HFFc6 (cell line): Measurements from ENCODE around the gene SBF2. TPM values are rescaled to one million over a fixed set of nuclear protein-coding genes. Genes with fewer than 3 reads are reported as not detected.

Experiments used
- DNase-seq: peaks from one replicate; pipeline ENCODE4 v3.0.0-alpha.2; 2018
- H3K27ac Mint-ChIP-seq: 2 replicates; pipeline ENCODE4 v1.8.0; 2020; ENCODE audit warnings: mild to moderate bottlenecking, mixed read lengths
- H3K27me3 Mint-ChIP-seq: 2 replicates; pipeline ENCODE4 v1.8.0; 2021; ENCODE audit warnings: mild to moderate bottlenecking, moderate library complexity, mixed read lengths; ENCODE audit not compliant: insufficient read depth
- H3K36me3 Mint-ChIP-seq: 2 replicates; pipeline ENCODE4 v1.8.0; 2021; ENCODE audit warnings: low read depth, mixed read lengths
- H3K4me1 Mint-ChIP-seq: 2 replicates; pipeline ENCODE4 v1.8.0; 2020; ENCODE audit warnings: low read depth, mixed read lengths
- H3K4me3 Mint-ChIP-seq: 2 replicates; pipeline ENCODE4 v1.8.0; 2020; ENCODE audit warnings: mild to moderate bottlenecking, moderate library complexity, mixed read lengths
- H3K9me3 Mint-ChIP-seq: 2 replicates; pipeline ENCODE4 v1.8.0; 2020; ENCODE audit warnings: mild to moderate bottlenecking, mixed read lengths
- CTCF ChIP-seq: fragments of 200-600 bp; sonication (generic); IDR thresholded peaks from 2 replicates; pipeline ENCODE4 v1.5.0; 2021; ENCODE audit warnings: antibody characterized with exemption, mild to moderate bottlenecking
- total RNA-seq, 6 experiments: library from RNA; stranded (reverse); fragmentation: NEBNext Ultra II Directional; extraction: Animal tissue kit (Norgen Biotek cat#: 25700); gene quantifications; 2 replicates in 1 of 6; 3 replicates in 5 of 6; pipeline ENCODE4 v1.2.3, GENCODE V29; 2021

The SBF2 gene
- total RNA-seq, 6 experiments from 2014 or later: 25.2 to 36.0 (median 30.7) TPM

- TF ChIP-seq CTCF: no peak
- Mint-ChIP-seq H3K36me3 (peaks cover 24% of the 10 kb centered on the region), H3K27ac (no peak overlapping the region)
Observed at GRCh38 chr11:9888938-9889337, 405.1 kb downstream of the SBF2 start.

GRCh38 chr11:9887472-9887871, 406.5 kb downstream of the SBF2 start:
- H3K9me3 Mint-ChIP-seq: no peaks in the 10 kb centered on the region
- no peak for TF ChIP-seq CTCF
- H3K27me3 Mint-ChIP-seq: peaks cover 1% of the 10 kb centered on the region
- H3K4me1 Mint-ChIP-seq: peaks cover 17% of the 10 kb centered on the region; the same call in 1 of the 2 replicates
- peaks cover 17% of the 10 kb centered on the region for H3K36me3 Mint-ChIP-seq
- H3K4me3 Mint-ChIP-seq: no peak overlapping the region
- DNase-seq: no peak
- H3K27ac Mint-ChIP-seq: no peak overlapping the region

More at GRCh38 chr11:9888938-9889337, 405.1 kb downstream of the SBF2 start:
- Mint-ChIP-seq H3K4me3 (no peak overlapping the region), H3K27me3 (peaks cover 1% of the 10 kb centered on the region), H3K4me1 (peaks cover 24% of the 10 kb centered on the region), H3K9me3 (no peaks in the 10 kb centered on the region)
- no peak for DNase-seq

- Mint-ChIP-seq H3K27me3 (peaks cover 1% of the 10 kb centered on the region), H3K27ac (no peak overlapping the region), H3K9me3 (no peaks in the 10 kb centered on the region), H3K4me3 (no peak overlapping the region), H3K4me1 (peaks cover 23% of the 10 kb centered on the region), H3K36me3 (peaks cover 22% of the 10 kb centered on the region)
- no peak for DNase-seq
- no peak for TF ChIP-seq CTCF
Observed at GRCh38 chr11:9886595-9886994, 407.4 kb downstream of the SBF2 start.

GRCh38 chr11:9884601-9885000, 409.4 kb downstream of the SBF2 start:
- TF ChIP-seq CTCF: no peak
- no peak overlapping the region for H3K4me3 Mint-ChIP-seq
- no peak overlapping the region for H3K27ac Mint-ChIP-seq
- H3K27me3 Mint-ChIP-seq: peaks cover 1% of the 10 kb centered on the region
- no peaks in the 10 kb centered on the region for H3K9me3 Mint-ChIP-seq
- DNase-seq: no peak
- H3K4me1 Mint-ChIP-seq: peaks cover 24% of the 10 kb centered on the region
- peaks cover 25% of the 10 kb centered on the region for H3K36me3 Mint-ChIP-seq

GRCh38 chr11:9880657-9881056, 413.4 kb downstream of the SBF2 start:
- peaks cover 32% of the 10 kb centered on the region for H3K36me3 Mint-ChIP-seq
- no peaks in the 10 kb centered on the region; the same call in none of the 2 replicates for H3K27me3 Mint-ChIP-seq
- TF ChIP-seq CTCF: no peak
- H3K27ac Mint-ChIP-seq: no peak overlapping the region
- peaks cover 40% of the 10 kb centered on the region for H3K4me1 Mint-ChIP-seq
- H3K9me3 Mint-ChIP-seq: peaks cover 16% of the 10 kb centered on the region
- no peak for DNase-seq
- no peak overlapping the region for H3K4me3 Mint-ChIP-seq

GRCh38 chr11:9878936-9879335, 415.1 kb downstream of the SBF2 start:
- no peak for DNase-seq
- H3K4me3 Mint-ChIP-seq: no peak overlapping the region
- H3K36me3 Mint-ChIP-seq: peaks cover 27% of the 10 kb centered on the region
- no peak overlapping the region for H3K27ac Mint-ChIP-seq
- no peaks in the 10 kb centered on the region; the same call in none of the 2 replicates for H3K27me3 Mint-ChIP-seq
- H3K4me1 Mint-ChIP-seq: peaks cover 45% of the 10 kb centered on the region
- no peak for TF ChIP-seq CTCF
- H3K9me3 Mint-ChIP-seq: peaks cover 16% of the 10 kb centered on the region
